PC-3 (cell line): ENCODE results near the gene C9orf72. TPM values are rescaled to one million over a fixed set of nuclear protein-coding genes. Genes with fewer than 3 reads are reported as not detected.
A peak's percentile ranks its signal among the peaks of the same experiment; 100 is the strongest.
"Not testable (repeated sequence)": the region's sequence is repeated elsewhere in the genome, so short reads cannot be mapped to it uniquely, and the experiment has no call there.

ENCODE experiments used
- ATAC-seq: fragments of 200-7000 bp; cut with Tn5 transposase; 2 replicates; pipeline ENCODE4 v1.9.1; 2020; ENCODE audit warnings: mild to moderate bottlenecking, moderate library complexity
- BruUV-seq: library from RNA; stranded (reverse); fragments of 400-500 nt; replicated peaks from 2 replicates; lab custom pipeline; 2021; lab: Mats Ljungman, UMichigan
- CTCF ChIA-PET: fragments of 300-600 bp; sonication (Branson Sonifier 250); formaldehyde crosslinking; loops from one replicate; lab custom pipeline; 2022; ENCODE audit warnings: antibody characterized with exemption; lab: Charles Lee
- POLR2A ChIA-PET: fragments of 300-600 bp; sonication (Branson Sonifier 250); formaldehyde crosslinking; loops from one replicate; lab custom pipeline; 2022; ENCODE audit warnings: antibody characterized with exemption; ENCODE audit not compliant: unreplicated experiment; lab: Charles Lee
- DNase-seq: peaks from one replicate; pipeline ENCODE4 v3.0.0-alpha.2; 2015
- H2AFZ ChIP-seq: fragments of 300-600 bp; sonication (generic); 2 replicates; pipeline ENCODE4 v1.6.0; 2016; ENCODE audit warnings: antibody characterized with exemption, low read length
- H3F3A ChIP-seq: fragments of 300-600 bp; sonication (generic); one replicate; pipeline ENCODE4 v1.6.0; 2017; ENCODE audit warnings: antibody characterized with exemption, low read length, control low read depth, mild to moderate bottlenecking; ENCODE audit not compliant: unreplicated experiment
- H3K27ac ChIP-seq: fragments of 300-600 bp; sonication (generic); 2 replicates; pipeline ENCODE4 v1.5.1; 2016; ENCODE audit warnings: mild to moderate bottlenecking, low read length
- H3K27me3 ChIP-seq: fragments of 300-600 bp; sonication (generic); 2 replicates; pipeline ENCODE4 v1.6.1; 2016; ENCODE audit warnings: low read length, mixed read lengths
- H3K36me3 ChIP-seq: fragments of 300-600 bp; sonication (generic); 2 replicates; pipeline ENCODE4 v1.6.1; 2016; ENCODE audit warnings: low read depth, mixed run types, low read length, mixed read lengths
- H3K4me1 ChIP-seq: fragments of 300-600 bp; sonication (generic); 2 replicates; pipeline ENCODE4 v1.5.1; 2016; ENCODE audit warnings: low read length; ENCODE audit not compliant: insufficient read depth
- H3K4me2 ChIP-seq: fragments of 300-600 bp; sonication (generic); 2 replicates; pipeline ENCODE4 v1.6.0; 2016; ENCODE audit warnings: low read length
- H3K4me3 ChIP-seq: fragments of 300-600 bp; sonication (generic); 2 replicates; pipeline ENCODE4 v1.5.1; 2016; ENCODE audit warnings: mild to moderate bottlenecking, low read length, mixed read lengths
- H3K79me2 ChIP-seq: fragments of 300-600 bp; sonication (generic); 2 replicates; pipeline ENCODE4 v1.6.1; 2017; ENCODE audit warnings: low read length, mixed read lengths
- H3K9ac ChIP-seq: fragments of 300-600 bp; sonication (generic); 2 replicates; pipeline ENCODE4 v1.6.0; 2016; ENCODE audit warnings: mild to moderate bottlenecking, low read length
- H3K9me2 ChIP-seq: fragments of 300-600 bp; sonication (generic); replicated peaks from 2 replicates; pipeline ENCODE4 v1.6.1; 2016; ENCODE audit warnings: mixed run types, low read length, mixed read lengths
- H3K9me3 ChIP-seq: fragments of 300-600 bp; sonication (generic); 2 replicates; pipeline ENCODE4 v1.6.1; 2016; ENCODE audit warnings: low read length, mixed read lengths
- H4K20me1 ChIP-seq: fragments of 300-600 bp; sonication (generic); 2 replicates; pipeline ENCODE4 v1.6.1; 2016; ENCODE audit warnings: low read length, mixed read lengths
- EZH2 ChIP-seq: fragments of 300-600 bp; sonication (generic); IDR thresholded peaks from one replicate; pipeline ENCODE4 v1.6.1; 2017; ENCODE audit warnings: antibody characterized with exemption, mild to moderate bottlenecking, low read length; ENCODE audit not compliant: unreplicated experiment
- EZH2phosphoT487 ChIP-seq: fragments of 300-600 bp; sonication (generic); IDR thresholded peaks from 2 replicates; pipeline ENCODE4 v1.6.1; 2018; ENCODE audit warnings: mild to moderate bottlenecking, antibody characterized with exemption, low read length, borderline replicate concordance
- intact Hi-C: fragments of 100-400 bp; cut with micrococcal nuclease; formaldehyde crosslinking; loops from 2 replicates; pipeline ENCODE4 v1.9.0; 2023
- total RNA-seq: library from RNA; depleted of rRNA; stranded (reverse); fragments of >200 nt; gene quantifications from 2 replicates; pipeline ENCODE4 v1.2.3, GENCODE V29; 2014
- TF ChIP-seq, protein P1 (sequence below): fragments of 300-600 bp; sonication (generic); conservative IDR thresholded peaks from 2 replicates; pipeline ENCODE4 v1.5.1; 2017; ENCODE audit warnings: antibody characterized with exemption, low read depth, mild to moderate bottlenecking, low read length

C9orf72 gene
- total RNA-seq, 1 experiment from 2014 or later = 10.4 TPM

DNA sequence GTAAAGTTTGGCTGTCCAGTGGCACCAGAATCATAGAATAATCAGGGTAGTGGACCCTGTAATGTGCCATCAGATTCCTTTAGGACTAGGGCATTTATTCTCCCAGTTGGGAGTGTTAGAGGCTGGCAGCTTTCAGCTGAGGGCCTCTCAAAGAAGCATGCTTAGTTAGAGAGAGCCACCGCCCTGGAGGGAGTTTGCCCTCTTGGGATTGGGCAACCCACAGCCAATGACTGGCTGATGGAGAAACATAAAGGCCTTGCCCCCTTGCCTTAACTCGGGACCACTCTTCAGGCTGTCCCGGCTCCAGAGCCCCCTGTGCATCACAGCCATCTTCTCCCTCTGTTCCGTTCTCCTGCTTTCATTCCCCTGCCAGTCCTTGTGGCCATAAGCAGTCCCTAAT, 69.7 kb downstream of the C9orf72 start:
- H3K9ac ChIP-seq = no peak overlapping the region
- no TSS peak for BruUV-seq
- H2AFZ ChIP-seq = no peak overlapping the region
- ChIA-PET POLR2A (no interaction called here), CTCF (no interaction called here)
- no peaks in the 10 kb centered on the region for H3K9me2 ChIP-seq
- H3K9me3 ChIP-seq = no peaks in the 10 kb centered on the region
- ATAC-seq (no peak), DNase-seq (no peak)
- H3K27ac ChIP-seq = no peak overlapping the region
- no peaks in the 10 kb centered on the region for H3F3A ChIP-seq
- no peaks in the 10 kb centered on the region for H3K79me2 ChIP-seq
- TF ChIP-seq, protein P1, sequence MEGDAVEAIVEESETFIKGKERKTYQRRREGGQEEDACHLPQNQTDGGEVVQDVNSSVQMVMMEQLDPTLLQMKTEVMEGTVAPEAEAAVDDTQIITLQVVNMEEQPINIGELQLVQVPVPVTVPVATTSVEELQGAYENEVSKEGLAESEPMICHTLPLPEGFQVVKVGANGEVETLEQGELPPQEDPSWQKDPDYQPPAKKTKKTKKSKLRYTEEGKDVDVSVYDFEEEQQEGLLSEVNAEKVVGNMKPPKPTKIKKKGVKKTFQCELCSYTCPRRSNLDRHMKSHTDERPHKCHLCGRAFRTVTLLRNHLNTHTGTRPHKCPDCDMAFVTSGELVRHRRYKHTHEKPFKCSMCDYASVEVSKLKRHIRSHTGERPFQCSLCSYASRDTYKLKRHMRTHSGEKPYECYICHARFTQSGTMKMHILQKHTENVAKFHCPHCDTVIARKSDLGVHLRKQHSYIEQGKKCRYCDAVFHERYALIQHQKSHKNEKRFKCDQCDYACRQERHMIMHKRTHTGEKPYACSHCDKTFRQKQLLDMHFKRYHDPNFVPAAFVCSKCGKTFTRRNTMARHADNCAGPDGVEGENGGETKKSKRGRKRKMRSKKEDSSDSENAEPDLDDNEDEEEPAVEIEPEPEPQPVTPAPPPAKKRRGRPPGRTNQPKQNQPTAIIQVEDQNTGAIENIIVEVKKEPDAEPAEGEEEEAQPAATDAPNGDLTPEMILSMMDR = no peak
- no peak for TF ChIP-seq EZH2
- no peak for TF ChIP-seq EZH2phosphoT487
- peaks cover 24% of the 10 kb centered on the region for H3K4me1 ChIP-seq
- H4K20me1 ChIP-seq = no peaks in the 10 kb centered on the region
- H3K4me2 ChIP-seq = no peak overlapping the region
- intact Hi-C loops = no loop called here
- H3K27me3 ChIP-seq = no peaks in the 10 kb centered on the region
- no peaks in the 10 kb centered on the region for H3K36me3 ChIP-seq
- H3K4me3 ChIP-seq = no peak overlapping the region

GRCh38 chr9:27500902-27501301, 72.4 kb downstream of the C9orf72 start:
- H3K4me3 ChIP-seq, H3K79me2 ChIP-seq, H3K27ac ChIP-seq, BruUV-seq, H3K36me3 ChIP-seq, ATAC-seq, H2AFZ ChIP-seq, H3K27me3 ChIP-seq, CTCF ChIA-PET, intact Hi-C loops, H4K20me1 ChIP-seq, H3K9me3 ChIP-seq, H3F3A ChIP-seq, H3K9ac ChIP-seq, POLR2A ChIA-PET, H3K4me2 ChIP-seq, H3K9me2 ChIP-seq, DNase-seq: not testable (repeated sequence)
- H3K4me1 ChIP-seq = peaks cover 22% of the 10 kb centered on the region

DNA sequence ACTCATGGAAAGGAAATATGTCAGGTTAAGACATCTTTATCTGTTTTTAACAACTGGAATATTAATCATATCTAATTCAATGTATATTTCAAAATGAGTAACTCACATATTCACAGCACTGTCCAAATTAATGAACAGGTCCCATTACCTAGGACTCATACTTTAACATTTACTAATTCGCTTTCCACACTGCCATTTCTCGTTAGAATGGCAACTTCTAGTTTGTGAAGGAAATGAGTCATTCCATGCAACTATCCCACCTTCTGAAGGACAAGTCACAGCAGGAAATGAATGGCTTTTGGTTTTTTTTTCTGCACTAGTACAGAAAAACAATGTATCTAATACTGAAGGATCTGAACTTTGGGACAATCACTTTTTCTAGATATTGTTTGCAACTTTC, 73.8 kb downstream of the C9orf72 start:
- no peaks in the 10 kb centered on the region for H4K20me1 ChIP-seq
- peak overlapping the region; percentile 80 for H3K27ac ChIP-seq
- H3K36me3 ChIP-seq = no peaks in the 10 kb centered on the region
- no peaks in the 10 kb centered on the region for H3K9me3 ChIP-seq
- ATAC-seq (peak; percentile 91), DNase-seq (peak; percentile 74)
- no peaks in the 10 kb centered on the region for H3F3A ChIP-seq
- peak overlapping the region; percentile 35 for H2AFZ ChIP-seq
- H3K27me3 ChIP-seq = no peaks in the 10 kb centered on the region
- no TSS peak for BruUV-seq
- peaks cover 18% of the 10 kb centered on the region for H3K4me1 ChIP-seq
- peak overlapping the region; percentile 76 for H3K4me2 ChIP-seq
- peak overlapping the region; percentile 30 for H3K4me3 ChIP-seq
- POLR2A ChIA-PET = no interaction called here
- CTCF ChIA-PET = no interaction called here
- H3K79me2 ChIP-seq = no peaks in the 10 kb centered on the region
- intact Hi-C loops = no loop called here
- TF ChIP-seq, protein P1 = no peak
- TF ChIP-seq EZH2phosphoT487 (no peak), EZH2 (no peak)
- no peaks in the 10 kb centered on the region for H3K9me2 ChIP-seq
- peak overlapping the region; percentile 31; the same call in 1 of the 2 replicates for H3K9ac ChIP-seq
